HFF-Myc (cell line): Measurements from ENCODE around the gene PRICKLE1.

ENCODE experiments used
- DNase-seq: peaks from one replicate; pipeline ENCODE4 v3.0.0-alpha.2; 2011; ENCODE audit warnings: low read depth; ENCODE audit errors: extremely low read depth
- H3K4me3 ChIP-seq: replicated peaks from 2 replicates; pipeline ENCODE4 v1.5.1; 2011; ENCODE audit warnings: low read depth, mild to moderate bottlenecking, control low read depth, low read length
- CTCF ChIP-seq: IDR thresholded peaks from 2 replicates; pipeline ENCODE4 v1.5.1; 2012; ENCODE audit warnings: mild to moderate bottlenecking, low read depth, low read length, control low read depth; ENCODE audit errors: missing control alignments

The PRICKLE1 gene

DNA sequence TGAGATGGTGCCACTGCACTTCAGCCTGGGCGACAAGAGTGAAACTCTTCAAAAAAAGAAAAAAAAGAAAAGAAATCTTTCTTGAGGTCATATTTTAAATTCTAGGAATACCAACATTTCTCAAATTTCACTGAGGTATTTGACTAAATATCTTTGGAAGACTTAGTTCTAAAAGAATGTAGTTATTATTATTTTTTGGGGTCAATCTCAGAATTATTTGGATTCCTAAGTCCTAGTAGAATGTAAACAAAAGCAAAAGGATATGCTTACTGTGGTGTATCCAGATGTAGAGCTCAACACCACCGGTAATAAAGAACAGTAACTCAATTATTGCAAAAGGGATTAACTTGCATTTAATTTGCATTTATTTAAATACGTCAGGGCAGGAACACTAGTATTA lies 25.0 kb downstream of the PRICKLE1 start:
- no peak overlapping the region for H3K4me3 ChIP-seq
- TF ChIP-seq CTCF, result no peak
- DNase-seq, result no peak

GRCh38 chr12:42560977-42561376 lies 28.6 kb downstream of the PRICKLE1 start:
- no peak for TF ChIP-seq CTCF
- DNase-seq, result no peak
- no peak overlapping the region for H3K4me3 ChIP-seq

DNA sequence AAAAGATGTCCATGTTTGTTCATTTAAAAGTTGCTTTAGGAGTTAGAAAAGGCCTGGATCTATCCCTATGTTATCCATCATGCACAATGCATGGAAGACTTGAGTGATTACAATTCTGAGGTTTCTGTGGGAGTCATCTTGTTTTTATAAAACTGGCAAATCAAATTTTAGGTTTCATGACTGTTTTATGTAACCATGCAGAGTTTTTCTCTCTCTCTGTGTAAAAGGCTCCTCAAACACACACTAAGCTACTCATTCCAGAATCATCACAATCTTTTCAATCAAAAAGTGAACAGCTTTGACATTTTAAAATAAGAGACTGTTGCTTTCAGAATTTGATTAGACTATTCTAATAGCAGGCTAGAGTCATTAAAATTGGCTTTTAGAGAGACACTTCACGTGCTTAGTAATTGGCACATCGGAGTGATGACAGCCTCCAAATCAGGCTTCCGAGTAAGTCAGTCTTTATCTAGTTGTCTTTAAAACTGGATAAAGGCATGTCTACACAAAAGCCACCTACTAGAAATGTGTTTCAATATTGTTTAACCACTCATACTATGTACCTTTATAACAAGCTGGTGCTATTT lies 31.9 kb downstream of the PRICKLE1 start:
- TF ChIP-seq CTCF, result no peak
- no peak overlapping the region for H3K4me3 ChIP-seq
- no peak for DNase-seq

GRCh38 chr12:42556917-42557316 lies 32.6 kb downstream of the PRICKLE1 start:
- no peak overlapping the region for H3K4me3 ChIP-seq
- TF ChIP-seq CTCF, result no peak
- no peak for DNase-seq

GRCh38 chr12:42552822-42553221 lies 36.7 kb downstream of the PRICKLE1 start:
- H3K4me3 ChIP-seq, result no peak overlapping the region
- TF ChIP-seq CTCF, result no peak
- DNase-seq, result no peak

DNA sequence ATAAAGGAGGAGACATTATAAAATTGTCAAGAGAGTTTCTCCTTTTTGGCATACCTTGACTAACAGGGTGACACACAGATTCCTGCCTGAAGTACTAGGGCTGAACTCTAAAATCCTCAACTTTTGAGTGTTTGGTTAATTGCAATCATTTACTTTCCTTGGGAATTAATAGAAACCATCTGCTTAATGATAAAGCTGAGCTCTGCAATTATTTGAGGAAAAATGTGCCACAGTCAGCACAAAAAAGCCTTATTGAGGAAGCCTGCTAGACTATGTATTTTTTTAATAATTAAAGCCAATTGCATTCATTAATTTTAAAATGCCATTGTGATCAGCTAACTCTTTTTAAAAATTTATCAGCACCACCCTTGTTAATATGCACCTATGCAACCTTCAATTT lies 38.7 kb downstream of the PRICKLE1 start:
- no peak for TF ChIP-seq CTCF
- DNase-seq, result no peak

DNA sequence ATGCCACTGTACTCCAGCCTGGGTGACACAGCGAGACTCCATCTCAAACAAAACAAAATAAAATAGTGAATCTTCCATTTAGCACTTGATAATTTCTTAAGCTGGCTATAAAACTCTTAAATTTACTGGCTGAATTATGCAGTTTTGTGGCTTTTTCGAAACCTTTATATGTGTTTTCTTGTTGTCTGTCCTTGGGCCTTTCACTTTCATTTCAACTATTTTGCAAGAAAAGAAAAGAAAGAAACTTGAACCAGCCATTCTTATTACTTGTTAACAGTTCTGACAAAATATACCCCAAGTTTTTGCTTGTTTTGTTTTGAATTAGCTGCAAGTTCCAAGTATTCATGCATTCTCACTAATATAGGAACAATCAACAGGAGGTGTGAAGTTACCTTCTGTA lies 42.8 kb downstream of the PRICKLE1 start:
- no peak overlapping the region for H3K4me3 ChIP-seq
- no peak for DNase-seq
- TF ChIP-seq CTCF, result no peak

More for the DNA sequence above, 38.7 kb downstream of the PRICKLE1 start:
- H3K4me3 ChIP-seq, result no peak overlapping the region
